ENCODE data around the gene UBC.
"Not testable (repeated sequence)": the region's sequence is repeated elsewhere in the genome, so short reads cannot be mapped to it uniquely, and the experiment has no call there.

Gene UBC

DNA sequence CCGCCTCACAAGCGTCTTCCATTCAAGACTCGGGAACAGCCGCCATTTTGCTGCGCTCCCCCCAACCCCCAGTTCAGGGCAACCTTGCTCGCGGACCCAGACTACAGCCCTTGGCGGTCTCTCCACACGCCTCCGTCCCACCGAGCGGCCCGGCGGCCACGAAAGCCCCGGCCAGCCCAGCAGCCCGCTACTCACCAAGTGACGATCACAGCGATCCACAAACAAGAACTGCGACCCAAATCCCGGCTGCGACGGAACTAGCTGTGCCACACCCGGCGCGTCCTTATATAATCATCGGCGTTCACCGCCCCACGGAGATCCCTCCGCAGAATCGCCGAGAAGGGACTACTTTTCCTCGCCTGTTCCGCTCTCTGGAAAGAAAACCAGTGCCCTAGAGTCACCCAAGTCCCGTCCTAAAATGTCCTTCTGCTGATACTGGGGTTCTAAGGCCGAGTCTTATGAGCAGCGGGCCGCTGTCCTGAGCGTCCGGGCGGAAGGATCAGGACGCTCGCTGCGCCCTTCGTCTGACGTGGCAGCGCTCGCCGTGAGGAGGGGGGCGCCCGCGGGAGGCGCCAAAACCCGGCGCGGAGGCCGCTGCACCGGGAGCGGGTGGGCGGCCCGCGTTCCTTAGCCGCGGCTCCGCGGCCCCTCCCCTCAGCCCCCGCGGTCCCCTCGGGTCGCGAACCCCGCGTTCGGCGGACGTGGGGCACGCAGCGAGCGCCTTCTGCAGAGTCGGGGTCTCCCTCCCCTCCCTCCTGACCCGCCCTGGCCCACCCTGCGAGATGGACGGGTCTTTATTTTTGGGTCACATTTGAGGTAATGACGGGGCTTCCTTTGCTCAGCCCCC lies at the start of gene UBC:
Gene UBC, minus strand, starts transcription at position 259 of the 847 bp plus-strand sequence. CDS start 879 bp downstream, outside the sequence.
- peak; percentile 94 for DNase-seq (ENCODE audit: low spot score)

DNA sequence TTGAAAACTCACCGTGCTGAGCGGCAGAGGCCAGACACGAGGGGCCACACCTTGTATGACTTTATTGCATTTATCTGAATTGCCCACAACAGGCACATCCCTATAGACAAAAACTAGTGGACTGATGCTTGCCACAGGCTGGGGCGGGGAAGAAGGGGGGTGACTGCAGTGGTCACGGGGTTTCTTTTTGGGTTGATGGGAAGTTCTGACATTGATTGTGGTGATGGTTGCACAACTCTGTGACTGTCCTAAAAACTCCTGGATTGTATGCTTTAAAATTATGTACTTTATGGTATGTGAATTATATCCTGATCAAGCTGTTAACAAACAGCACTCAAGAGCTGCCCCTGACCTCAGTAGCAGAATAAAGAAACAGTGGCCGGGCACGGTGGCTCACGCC lies 48.8 kb upstream of the UBC start:
- no peak for DNase-seq (ENCODE audit: low spot score)

DNA sequence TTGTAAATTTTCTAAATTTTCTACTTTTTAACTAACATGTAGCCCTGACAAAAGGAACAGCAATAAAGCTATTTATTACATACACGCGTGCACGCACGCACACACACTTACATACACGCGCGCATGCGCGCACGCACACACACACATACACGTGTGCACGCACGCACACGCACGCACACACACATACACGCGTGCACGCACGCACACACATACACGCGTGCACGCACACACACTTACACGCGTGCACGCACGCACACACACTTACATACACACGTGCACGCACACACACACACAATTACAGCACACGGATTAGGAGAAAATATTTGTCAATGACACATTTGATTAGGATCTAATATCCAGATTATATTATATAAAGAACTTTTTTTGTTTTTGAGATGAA lies 46.6 kb upstream of the UBC start:
- DNase-seq (ENCODE audit: low spot score), result no peak

DNA sequence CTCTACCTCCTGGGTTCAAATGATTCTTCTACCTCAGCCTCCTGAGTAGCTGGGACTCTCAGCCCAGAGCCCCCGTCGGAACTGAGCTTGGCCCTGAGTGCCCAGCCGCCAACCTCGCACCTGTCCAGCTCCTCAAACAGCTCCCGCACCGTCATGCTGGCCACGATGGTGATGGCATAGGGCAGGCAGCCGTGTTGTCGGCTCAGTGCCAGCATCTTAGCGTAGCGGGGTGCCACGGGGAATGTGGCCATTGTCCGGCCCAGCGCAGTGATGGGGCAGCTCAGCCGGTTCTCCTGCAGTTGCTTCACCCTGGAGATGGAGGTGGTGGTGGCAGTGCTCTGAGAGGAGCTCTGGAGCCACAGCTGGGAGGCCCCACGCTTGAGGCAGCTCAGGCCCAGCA lies 42.1 kb upstream of the UBC start:
- peak; percentile 27 for DNase-seq (ENCODE audit: low spot score)

DNA sequence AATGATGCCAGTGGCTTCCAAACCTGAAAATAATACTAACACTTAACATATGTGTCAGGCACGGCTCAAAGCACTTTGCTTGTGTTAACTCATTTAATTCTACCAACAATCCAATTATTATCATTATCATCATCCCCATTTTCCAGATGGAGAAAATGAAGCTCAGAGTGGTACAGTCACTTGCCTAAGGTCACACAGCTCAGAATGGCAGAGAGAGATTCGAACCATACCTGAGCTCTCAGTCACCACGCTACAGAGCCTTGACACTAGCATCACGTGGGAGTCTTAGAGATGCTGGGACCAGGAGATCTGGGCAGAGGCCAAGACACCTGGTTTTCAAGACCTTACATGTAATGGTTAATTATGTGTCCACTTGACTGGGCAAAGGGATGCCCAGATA lies 40.3 kb upstream of the UBC start:
- DNase-seq (ENCODE audit: low spot score), result no peak

DNA sequence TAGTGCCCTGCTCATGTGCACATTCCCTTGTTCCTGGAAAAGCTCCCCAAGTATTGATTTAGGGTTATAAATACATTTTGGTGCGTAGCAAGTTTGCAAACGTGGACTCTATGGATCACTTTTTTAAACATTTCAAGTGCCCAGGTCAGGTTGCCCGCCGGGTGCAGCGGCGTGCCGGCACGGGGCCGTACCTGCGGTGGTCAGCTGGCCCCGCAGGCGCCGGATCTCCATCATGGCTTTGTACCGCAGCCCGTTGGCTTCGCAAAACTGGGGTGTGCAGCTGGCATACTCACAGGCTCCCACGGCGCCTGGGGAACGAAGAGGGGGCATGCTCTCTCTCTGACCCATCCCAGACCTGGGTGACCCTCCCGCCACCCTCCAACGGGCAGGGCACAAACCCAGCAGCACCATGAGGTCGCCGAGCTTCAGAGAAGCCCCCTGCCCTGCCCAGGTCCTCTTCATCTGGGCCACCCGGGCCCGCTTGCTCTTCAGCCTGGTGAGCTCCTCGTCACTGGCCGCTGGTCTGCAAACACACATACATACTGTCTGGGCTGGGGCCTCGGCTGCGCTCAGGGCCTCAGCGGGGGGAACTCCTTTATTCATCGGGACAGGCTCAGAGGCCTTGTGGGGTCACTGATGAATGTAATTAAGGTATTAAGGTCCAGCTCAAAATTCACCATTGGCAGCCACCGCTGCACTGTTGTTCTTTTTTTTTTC lies 39.4 kb upstream of the UBC start:
- DNase-seq (ENCODE audit: low spot score), result peak; percentile 25

DNA sequence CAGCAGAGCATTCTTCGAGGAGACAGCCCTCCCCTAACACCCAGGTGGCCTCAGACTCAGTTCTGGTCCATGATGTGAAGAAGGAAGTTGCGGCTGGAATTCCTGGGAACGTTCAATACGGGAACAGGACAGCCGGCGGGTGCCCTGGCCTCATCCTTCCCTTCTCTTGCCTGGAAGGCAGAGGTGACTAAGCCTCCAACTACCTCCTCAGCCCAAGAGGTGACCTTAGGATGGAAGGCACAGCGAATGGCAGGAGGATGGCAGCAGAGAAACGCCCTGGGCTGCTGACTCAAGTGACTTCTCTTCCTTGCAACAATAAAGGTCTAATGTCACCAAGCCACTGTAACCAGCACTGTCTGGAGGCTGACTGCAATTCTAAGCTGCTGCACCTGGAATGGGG lies 38.4 kb upstream of the UBC start:
- DNase-seq (ENCODE audit: low spot score), result no peak

DNA sequence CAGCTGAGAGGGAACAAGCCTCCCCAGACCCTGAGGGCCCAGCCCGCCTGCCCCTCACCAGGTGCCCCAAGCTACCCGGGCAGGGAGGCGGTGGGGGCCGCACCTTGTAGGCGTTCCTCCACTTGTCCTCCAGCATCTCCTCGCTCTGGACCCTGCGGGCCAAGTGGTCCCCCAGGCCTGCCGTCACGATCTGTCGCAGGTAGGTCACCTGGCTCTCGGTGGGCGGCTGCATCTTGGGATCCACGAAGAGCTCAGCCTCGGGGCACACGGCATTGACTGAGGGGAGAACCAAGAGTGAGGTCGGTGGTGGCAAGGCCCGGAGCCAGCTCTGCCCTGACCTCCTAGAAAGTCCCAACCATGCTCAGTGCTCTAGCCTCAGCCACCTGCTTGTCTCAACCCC lies 37.8 kb upstream of the UBC start:
- peak; percentile 29 for DNase-seq (ENCODE audit: low spot score)

DNA sequence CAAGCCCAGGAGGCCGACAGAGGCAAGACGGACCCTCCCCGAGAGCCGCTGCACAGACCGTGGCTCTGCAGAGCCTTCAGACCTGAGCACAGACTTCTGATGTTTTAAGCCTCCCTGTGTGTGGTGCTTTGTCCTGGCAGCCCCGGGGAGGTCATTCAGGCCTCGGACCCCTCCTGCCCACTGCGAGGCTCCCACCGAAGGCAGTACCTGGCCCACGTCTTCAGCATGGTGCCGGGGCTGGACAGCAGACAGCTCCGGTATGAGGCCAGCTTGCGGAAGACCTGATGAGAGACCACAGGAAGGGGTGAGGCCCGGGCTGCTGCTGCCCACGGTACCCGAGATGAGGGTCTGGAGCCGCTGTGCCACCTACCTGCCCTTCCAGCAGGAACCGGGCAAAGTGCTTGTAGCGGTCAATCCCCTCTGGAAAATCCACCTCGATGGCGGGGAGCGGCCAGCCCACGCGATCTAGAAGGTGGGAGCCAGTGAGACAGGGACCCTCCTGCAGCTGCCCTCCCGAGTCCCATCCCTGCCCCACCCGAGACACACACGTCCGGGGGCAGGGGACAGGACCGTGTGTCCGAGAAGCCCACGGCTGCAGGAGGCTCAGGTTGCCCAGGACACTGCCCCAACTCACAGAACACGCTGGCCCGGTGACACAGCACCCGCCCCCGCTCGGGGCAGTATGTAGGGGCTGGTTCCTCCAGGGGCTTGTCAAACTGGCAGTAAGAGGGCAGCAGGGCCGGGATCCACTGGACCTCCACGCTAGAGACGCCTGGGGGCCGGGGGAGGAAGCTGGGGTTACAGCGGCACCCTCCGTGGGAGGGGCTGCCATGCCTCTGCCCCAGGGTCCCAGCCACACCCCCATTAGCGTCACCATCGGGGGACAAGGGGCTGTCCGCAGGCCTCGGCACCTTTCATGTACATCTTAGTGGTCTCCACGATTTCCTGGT lies 35.6 kb upstream of the UBC start:
- peak; percentile 28 for DNase-seq (ENCODE audit: low spot score)

DNA sequence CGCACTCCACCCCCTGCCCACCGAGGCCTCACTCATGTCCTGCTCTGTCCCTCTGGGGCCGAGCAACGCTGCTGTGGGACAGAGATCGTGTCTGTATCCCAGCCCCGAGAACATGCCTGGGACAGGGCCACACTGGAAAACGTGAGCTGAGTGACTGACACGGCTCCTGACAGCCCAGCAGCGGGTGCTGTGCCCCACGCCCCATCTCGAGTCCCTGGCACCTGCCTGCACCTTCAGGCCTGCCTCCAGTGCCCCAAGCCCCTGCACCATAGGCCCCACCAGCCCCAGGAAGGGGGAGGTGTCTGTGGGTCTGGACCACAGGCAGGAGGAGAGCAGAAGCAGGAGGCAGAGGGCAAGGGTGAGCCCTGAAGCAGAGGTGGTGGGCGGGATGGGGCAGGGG lies 34.6 kb upstream of the UBC start:
- no peak for DNase-seq (ENCODE audit: low spot score)

DNA sequence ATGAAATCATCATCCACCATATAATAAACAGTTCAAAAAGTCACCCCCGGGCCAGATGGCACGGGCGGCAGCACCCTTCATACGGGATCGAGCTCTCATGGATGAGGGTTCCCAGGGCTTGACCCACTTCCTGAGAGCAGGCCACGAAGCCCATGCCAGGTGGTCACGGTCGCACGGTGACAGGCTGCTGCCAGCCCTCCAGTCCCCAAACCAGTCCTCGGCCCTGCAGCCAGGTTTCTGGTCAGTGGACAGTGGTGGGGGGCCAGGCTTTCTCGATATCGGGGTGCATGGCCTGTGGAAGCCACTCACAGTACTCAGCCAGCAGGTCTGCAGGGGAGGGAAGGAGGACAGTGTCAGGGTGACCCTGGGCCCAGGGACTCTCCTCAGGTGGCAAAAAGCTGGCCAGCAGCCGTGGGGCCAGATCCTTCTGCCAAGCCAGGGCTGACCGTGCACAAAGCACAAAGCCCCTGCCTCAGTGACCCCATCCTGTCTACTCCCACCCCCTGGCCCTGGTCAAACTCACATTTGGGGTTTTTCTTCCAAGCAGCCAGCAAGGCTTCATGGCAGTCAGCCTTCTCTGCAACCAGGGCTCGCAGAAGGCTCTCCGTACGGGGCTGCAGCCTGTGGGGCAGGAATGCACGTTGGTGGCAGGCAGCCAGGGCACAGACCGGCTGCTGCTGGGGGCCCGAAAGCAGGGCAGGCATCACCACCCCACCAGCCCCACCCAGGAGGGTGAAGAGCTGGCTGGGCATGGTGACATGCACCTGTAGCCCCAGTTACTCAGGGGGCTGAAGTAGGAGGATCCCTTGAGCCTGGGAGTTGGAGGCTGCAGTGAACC lies 33.3 kb upstream of the UBC start:
- DNase-seq (ENCODE audit: low spot score), result no peak

DNA sequence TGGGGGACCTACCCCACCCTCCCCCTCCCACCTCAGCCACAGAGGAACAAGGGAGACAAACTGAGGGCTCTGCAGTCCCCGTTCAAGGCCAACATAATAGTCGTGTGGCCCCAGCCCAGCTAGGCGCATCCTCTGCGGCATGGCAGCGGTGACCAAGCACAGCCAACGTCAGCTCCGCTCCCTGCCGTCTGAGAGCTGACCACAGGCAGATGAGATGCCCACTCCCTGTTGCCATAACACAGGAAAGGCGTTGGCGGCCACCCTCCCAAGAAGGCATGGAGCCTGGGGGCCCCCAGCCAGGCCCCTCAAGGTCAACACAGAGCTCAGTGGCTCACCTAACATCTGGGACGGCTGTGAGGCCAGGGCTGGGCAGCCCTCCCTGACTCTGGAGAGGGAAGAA lies 32.6 kb upstream of the UBC start:
- no peak for DNase-seq (ENCODE audit: low spot score)

DNA sequence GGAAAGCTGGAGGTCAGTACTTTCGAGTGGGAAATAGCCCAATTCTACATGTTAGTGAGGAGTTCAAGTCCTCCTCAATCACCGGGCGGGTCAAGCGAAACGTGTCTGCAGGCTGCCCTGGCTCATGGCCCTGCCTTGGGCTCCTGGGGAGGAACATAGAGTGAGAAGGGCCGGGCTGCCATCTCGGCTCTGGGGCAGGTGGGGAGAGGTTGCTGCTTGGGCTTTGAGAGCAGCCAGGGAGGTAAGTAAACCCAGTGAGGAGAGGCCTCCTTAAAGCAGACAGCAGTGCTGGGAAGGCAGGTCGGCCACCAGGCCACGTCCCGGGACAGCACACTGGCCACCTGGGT lies 32.0 kb upstream of the UBC start:
- DNase-seq (ENCODE audit: low spot score), result no peak

DNA sequence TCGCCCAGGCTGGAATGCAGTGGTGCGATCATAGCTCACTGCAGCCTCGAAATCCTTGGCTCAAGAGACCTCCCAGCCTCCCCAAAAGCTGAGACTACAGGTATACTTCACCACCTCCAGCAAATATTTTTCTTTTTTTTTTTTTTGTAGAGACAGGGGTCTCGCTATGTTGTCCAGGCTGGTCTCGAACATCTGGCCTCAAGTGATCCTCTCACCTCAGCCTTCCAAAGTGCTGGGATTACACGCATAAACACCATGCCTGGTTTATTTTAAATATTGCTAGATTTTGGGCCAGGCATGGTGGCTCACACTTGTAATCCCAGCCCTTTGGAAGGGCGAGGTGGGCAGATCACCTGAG lies 26.7 kb upstream of the UBC start:
- no peak for DNase-seq (ENCODE audit: low spot score)

DNA sequence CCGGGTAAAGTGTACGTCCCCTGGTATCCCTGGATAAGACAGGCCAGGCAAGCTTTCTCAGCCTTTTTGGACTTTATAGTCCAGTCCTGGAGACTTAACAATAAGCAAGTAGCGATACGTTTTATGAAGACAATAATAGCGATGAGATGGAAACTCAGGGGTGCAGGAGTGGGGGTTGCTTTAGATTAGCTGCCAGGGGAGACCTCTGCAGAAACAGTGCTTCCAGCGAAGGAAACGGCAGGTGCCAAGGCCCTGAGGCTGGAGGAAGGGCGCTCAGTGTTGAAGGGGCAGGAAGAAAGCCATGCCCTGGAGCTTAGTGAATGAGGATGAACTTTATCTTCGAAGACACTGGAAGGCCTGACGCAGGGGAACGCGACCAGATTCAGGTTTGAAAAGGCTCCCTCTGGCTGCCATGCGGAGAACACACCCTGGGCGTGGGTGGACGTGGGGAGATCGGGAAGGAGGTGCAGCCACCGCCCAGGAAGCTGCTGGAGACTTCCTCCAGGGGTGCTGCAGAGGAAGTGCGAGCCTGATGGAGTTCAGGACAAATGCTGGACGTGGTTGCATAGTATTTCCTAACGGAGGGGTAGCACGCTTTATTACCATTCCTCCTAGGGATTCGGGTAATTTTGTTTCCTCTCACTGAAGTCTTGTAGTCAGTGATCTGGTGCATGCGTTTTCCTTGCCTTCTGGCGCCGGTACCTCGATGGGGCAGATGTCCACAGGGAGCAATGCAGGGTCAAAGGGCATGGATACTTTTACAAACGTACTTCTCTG lies 26.1 kb upstream of the UBC start:
- peak; percentile 89 for DNase-seq (ENCODE audit: low spot score)

DNA sequence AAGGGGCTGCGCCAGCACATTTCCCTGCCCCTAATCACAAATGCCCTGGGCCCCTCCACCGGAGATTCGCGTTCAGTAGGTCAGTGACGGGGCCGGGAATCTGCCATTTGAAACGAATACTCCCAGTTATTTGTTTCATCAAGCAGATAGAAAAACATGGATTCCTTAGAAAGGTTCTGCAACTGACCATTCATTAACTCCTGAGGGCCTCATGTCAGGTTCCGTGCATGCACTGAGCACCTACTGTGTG lies 25.6 kb upstream of the UBC start:
- DNase-seq (ENCODE audit: low spot score), result no peak

DNA sequence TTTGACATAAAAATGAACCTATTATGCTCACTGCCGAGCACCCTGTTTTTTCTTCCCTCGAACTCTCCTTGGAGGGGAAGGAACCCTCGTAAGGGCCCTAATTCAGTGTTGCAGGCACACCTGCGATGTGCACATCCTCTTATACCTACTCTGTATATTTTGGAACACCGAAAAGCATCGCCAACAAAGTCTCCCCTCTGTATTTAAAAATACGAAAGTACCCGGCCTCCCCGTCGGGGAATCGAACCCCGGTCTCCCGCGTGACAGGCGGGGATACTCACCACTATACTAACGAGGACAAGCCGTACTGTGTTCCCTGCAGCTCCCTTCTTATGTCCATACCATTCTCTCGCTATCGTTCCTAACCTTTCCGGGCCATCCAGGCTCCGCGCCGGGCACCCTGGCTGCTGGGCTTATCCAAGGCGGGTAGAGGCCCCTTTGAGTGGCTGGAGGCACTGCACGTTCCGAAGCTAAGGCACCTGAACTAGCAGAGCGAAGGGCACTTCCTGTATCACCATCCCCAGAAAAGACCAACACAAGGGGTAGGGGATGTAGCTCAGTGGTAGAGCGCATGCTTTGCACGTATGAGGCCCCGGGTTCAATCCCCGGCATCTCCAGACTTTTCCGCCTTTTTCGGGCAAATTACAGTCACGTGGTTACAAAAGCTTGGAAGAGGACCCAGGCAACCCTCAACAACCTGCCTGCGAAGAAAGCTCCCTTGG lies 25.1 kb upstream of the UBC start:
- DNase-seq (ENCODE audit: low spot score), result peak; percentile 85

DNA sequence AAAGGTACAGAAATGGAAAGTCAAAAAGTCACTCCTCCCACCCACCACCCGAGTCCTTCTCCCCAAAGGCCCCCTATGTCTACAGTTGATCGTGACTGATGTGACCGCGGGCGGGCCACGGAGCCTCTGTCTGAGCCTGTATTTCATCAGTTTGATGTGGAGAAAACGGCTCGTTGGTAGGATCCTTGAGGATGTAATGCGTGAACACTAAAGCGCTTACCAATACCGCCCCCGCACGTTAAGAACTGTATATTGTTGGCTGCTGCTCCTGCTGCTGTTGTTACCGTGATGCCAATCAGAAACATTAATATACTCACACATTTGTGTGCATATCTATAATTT lies 24.6 kb upstream of the UBC start:
- DNase-seq (ENCODE audit: low spot score), result peak; percentile 68

DNA sequence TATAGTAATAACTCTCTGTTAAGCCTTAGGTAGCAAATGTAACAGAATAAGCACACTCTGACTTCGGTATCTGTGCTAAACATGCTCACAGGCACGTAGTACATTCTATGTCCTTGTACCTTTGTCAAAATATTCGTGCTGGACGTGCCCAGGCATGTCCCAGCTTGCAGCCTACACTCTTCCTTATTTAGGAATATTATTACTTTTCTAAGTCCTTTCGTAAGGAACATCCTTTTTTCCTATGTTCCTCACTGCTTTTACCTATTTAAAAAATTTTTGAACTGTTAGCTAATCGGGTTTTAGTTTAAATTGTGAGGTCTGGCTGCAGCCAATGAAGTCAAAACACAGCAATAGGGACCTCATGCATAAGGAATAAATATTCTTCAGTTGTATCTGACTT lies 24.1 kb upstream of the UBC start:
- no peak for DNase-seq (ENCODE audit: low spot score)

DNA sequence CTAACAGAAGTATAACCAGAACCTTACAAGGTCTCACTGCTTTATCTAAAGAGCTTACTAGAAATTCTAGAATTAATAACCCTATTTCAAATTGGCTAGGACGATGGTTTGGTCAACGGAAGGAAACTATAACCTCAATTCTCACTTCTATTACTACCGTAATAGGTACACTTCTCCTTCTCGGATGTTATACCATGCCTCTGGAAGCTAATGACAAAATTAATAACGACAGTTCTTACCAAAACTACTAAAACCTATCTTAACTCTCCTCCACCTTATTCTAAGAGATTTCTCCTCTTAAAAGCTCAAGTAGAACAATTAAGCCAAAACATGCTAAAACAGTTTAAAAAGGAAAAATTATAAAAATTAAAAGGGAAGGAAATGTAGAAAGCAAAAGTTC lies 23.7 kb upstream of the UBC start:
- no peak for DNase-seq (ENCODE audit: low spot score)

DNA sequence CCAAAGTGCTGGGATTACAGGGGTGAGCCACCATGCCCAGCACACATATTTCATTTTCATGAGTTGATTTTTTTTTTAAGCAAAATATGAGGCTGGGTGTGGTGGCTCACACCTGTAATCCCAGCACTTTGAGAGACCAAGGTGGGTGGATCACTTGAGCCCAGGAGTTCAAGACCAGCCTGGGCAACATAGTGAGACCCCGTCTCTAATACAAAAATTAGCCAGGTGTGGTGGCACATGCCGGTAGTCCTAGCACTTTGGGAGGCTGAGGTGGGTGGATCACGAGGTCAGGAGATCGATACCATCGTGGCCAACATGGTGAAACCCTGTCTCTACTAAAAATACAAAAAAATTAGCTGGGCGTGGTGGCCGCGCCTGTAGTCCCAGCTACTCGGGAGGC lies 17.1 kb upstream of the UBC start:
- DNase-seq (ENCODE audit: low spot score), result not testable (repeated sequence)

Measured in D341Med (cell line).